NCI-H345 treated with DMSO at 0.1 percent for 48 hours (cell line): ENCODE measurements around the gene RAVER2.
"Not testable (repeated sequence)": the region's sequence is repeated elsewhere in the genome, so short reads cannot be mapped to it uniquely, and the experiment has no call there.

Experiments used
- DNase-seq: peaks from one replicate; lab custom pipeline; 2025; ENCODE audit not compliant: unreplicated experiment; lab: John Stamatoyannopoulos, UW

The RAVER2 gene

DNA sequence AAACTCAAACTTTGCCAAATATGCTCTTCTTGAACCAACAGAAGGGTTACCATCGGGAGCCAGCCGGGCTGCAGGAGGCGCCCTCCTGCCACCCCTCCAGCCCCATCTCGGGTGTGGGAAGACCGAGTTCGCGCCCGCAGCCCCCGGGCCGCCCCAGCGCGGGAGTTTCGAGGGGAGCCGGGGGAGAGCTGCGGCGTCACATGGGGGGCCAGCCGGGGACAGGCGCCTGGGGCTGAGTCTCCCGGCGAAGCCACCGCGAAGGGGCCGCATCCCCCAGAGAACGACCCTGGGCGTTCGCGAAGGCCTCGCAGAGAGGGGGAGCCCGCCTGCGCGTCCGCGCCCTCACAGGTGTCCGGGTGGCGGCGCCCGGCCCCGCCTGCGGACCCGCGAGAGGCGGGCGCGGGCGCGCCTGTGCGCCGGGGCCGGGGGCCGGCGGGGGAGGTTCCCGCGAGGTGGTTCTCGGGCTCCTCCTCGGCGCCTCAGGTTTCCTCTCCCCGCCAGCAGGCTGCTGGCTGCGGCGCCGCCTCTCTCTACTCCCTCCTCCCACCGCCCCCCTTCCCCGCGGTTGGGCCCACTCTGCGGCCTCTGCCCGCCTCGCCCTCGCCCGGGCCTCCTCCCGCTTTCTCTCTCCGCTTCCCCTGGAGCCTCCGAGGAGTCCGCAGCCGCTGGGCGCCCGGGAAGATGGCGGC is at the start of gene RAVER2:
Gene RAVER2, plus strand, starts transcription at position 584 of the 689 bp plus-strand sequence. Its CDS starts 98 bp downstream, at position 682.
- DNase-seq = peak; percentile 13

GRCh38 chr1:64696879-64697278 is 48.0 kb upstream of the RAVER2 start:
- DNase-seq = no peak

- no peak for DNase-seq
Measured at GRCh38 chr1:64699327-64699726, 45.5 kb upstream of the RAVER2 start.

DNA sequence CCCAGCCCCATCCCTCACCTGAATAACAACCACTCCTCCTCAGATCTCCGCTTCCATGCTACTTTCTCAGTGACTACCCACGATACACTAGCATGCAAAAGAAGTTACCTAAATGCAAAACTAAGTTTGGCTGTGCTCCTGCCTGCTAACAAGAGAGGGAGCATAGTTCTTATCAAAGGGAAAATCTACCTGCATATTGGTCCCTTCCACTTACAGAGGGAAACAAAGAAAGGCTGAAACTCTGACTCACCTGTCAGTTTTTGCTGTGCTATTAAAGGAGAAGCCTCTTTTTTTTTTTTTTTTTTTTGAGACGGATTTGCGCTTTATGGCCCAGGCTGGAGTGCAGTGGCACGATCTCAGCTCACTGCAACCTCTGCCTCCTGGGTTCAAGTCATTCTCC is 43.8 kb upstream of the RAVER2 start:
- no peak for DNase-seq

DNA sequence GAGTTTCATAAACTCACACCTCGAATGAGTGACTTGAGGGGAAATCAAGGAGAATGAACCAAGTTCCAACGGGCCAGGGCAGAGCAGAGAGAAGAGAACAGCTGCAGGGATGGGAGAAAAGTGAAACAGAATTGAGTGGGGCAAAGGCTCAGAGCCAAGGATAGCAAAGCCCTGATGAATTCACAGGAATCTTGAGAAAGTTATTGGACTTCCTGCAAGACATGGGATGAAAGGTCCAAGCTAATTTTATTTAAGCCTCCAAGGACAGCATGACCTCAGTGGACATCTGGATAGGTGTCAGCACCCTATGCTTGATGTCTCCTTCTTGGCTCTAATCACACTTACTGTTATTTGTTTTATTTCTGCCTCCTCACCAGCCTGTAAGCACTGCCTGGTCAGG is 43.0 kb upstream of the RAVER2 start:
- no peak for DNase-seq

- DNase-seq = not testable (repeated sequence)
Measured at GRCh38 chr1:64702670-64703069, 42.2 kb upstream of the RAVER2 start.

DNA sequence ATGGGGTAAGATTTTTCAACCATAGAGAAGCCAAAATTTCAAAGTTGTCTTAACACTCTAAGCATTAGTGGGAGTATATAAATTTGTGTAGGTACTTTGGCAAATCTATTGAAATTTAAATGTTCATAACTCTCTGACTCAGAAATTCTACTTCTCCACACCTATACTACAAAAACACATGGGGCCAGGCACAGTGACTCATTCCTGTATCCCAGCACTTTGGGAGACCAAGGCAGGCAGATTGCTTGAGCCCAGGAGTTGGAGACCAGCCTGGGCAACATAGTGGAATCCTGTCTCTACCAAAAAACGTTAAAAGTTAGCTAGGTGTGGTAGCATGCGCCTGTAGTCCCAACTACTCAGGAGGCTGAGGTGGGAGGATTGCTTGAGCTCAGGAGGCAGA is 41.3 kb upstream of the RAVER2 start:
- DNase-seq = no peak

DNA sequence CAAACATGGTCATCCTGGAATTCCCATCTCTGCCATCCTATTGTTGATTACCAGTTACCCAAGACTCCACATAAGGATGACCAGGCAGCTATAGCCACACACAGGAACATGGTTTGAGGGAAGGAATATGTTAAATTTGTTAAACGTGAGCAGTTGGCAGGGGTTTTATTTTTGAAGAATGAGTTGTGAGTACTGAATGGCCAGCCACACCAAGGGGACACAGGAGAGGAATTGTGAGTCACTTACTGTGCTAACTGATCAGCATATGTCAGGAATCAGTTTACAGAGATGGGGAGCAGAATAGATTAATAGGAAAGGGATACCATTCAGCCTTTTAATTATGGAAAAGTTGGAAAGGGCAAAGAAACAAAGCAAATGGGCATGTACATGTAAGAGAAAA is 39.3 kb upstream of the RAVER2 start:
- no peak for DNase-seq

DNA sequence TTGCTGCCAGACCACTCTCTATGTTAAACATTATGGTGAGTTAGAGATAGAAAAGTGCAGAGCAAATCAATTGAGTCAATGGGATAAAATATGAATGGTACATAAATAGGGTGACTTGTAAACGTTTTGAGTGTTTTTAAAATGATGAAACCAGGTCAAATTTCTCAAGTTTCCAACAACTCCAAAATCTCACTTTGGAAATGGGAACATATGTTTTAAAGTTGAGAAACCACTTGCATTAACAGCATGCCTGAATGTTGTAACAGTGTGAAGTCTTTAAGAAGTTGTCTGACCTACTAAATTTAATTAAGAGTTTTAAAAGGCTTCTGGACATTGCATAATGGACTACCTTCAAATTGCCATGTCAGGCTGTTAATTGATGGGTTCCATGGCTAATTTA is 33.6 kb upstream of the RAVER2 start:
- DNase-seq = no peak

GRCh38 chr1:64712049-64712448 is 32.8 kb upstream of the RAVER2 start:
- no peak for DNase-seq

- DNase-seq = no peak
Measured at GRCh38 chr1:64715186-64715585, 29.7 kb upstream of the RAVER2 start.

- DNase-seq = no peak
Measured at GRCh38 chr1:64721135-64721534, 23.7 kb upstream of the RAVER2 start.

- DNase-seq = no peak
Measured at GRCh38 chr1:64721576-64722145, 23.2 kb upstream of the RAVER2 start.

- no peak for DNase-seq
Measured at GRCh38 chr1:64727861-64728260, 17.0 kb upstream of the RAVER2 start.

DNA sequence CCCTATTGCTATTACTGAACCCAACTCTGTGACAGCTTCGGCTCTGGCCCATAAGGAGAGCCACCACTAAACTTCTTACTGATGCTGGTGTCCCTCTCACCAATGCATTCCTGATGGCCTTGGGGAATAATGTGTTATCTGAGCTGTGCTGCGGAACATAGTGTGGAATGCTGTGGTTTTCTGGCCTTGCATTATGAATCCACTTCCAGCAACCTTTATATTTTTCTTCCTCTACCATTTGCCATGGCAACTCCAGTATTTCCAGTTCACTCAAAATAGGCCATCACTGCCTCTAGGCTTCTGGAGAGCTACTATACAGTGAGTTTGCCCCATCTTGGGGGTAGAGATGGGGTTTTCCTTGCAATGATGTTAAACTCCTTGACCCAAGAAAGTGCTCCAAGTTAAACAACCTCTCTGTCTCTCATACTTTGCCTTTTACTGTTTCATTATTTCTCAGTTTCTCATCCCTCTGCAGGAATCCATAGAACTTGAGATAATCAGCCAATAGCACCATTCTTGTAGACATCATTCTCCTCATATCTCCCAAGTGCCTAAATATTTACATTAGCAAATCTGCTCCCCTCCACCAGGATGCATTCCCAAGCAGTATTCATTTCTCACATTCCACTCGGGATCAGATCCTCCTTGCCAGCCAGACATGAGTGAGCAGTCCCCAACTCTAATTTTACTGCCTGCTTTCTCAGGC is 11.1 kb upstream of the RAVER2 start:
- no peak for DNase-seq

- no peak for DNase-seq
Measured at GRCh38 chr1:64734287-64734652, 10.6 kb upstream of the RAVER2 start.

- not testable (repeated sequence) for DNase-seq
Measured at GRCh38 chr1:64740687-64741086, 4.2 kb upstream of the RAVER2 start.

GRCh38 chr1:64743954-64744491 is 852 bp upstream of the RAVER2 start:
- peak; percentile 51 for DNase-seq

DNA sequence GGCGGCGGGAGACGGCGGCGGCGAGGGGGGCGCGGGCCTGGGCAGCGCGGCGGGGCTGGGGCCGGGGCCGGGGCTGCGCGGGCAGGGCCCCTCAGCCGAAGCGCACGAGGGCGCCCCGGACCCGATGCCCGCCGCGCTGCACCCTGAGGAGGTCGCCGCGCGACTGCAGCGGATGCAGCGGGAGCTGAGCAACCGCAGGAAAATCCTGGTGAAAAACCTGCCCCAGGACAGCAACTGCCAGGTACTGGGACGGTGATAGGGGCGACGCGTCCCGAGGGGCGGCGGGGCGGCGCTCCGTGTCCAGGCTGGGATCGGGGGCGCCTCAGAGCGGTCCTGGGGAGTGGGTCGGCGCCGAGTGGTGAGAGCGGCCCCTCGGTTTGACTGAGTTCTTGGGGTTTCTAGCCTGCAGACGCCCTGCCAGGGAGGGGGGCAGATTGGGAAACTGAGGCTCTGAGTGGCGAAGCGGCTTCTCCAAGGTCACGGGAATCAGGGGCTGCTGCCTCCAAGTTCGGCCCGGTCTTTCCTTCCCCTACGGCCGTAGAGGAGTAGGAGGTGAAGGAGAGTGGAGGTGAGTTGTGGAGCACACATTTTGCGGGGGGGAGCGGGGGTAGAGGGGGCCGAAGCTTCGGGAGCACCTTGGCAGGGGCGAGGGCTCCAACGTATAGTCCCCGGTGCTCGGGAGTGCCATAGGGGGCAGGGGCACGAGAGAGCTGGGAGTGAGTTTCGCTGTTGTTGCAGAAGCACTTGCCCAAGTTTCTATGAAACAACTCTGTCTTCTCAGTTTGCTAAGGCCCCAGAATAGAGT is 508 bp downstream of the RAVER2 start:
- DNase-seq = no peak

DNA sequence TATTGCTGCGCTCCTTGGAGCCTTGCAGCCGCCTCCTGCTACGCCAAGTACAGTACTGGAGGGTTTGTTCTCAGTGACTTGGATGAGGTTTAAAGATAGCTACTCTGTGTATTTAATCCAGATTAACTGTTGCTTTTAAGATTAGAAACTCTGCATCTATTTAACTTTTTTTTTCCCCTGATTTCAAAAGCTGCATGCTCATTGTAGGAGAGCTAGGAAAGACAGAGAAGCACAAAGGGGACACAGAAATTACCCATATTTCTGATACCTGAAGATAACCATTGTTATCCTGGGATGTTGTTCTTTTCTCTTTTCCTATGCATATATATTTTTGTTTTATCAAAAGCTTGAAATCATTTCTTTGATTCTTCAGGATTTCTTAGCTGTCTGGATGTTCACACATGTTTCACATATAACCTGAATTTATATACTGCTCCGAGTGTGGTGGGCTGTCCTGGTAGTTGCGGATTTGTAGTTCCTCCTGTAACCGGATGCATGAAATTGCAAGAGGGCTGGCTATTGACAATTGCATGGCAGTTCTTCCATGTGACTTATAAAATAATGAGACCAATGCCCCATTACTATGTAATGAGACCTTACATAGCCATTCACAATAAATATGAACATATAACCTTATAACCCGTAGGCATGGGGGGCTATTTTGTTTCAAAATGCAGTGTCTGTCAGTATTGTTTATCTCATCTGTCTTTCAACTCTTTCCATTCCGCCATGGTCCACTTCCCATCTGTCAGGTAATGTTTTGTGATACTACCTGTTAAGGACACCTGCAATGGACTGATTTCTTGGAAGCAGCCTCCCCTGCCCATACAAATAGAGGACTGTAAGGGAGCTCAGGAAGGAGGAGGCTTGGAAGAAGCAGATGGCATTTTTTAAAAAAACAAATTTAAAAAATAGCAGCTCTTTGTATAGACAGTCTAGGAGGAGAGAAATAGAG is 1.4 kb downstream of the RAVER2 start:
- peak; percentile 31 for DNase-seq
